AG09309 (cell line): ENCODE results near the gene EDN1.
"Not testable (repeated sequence)": the region's sequence is repeated elsewhere in the genome, so short reads cannot be mapped to it uniquely, and the experiment has no call there.

Experiments used
- DNase-seq: peaks from one replicate; pipeline ENCODE4 v3.0.0-alpha.2; 2010; ENCODE audit warnings: low read depth
- H3K4me3 ChIP-seq: 2 replicates; pipeline ENCODE4 v1.5.1; 2011; ENCODE audit warnings: mild to moderate bottlenecking, low read depth, low read length, moderate library complexity; ENCODE audit not compliant: control insufficient read depth
- TF ChIP-seq, protein P1 (sequence below): IDR thresholded peaks from 2 replicates; pipeline ENCODE4 v1.5.1; 2011; ENCODE audit warnings: mild to moderate bottlenecking, low read depth, low read length, inconsistent platforms; ENCODE audit not compliant: insufficient read depth, control insufficient read depth; ENCODE audit errors: missing control alignments

The EDN1 gene

DNA sequence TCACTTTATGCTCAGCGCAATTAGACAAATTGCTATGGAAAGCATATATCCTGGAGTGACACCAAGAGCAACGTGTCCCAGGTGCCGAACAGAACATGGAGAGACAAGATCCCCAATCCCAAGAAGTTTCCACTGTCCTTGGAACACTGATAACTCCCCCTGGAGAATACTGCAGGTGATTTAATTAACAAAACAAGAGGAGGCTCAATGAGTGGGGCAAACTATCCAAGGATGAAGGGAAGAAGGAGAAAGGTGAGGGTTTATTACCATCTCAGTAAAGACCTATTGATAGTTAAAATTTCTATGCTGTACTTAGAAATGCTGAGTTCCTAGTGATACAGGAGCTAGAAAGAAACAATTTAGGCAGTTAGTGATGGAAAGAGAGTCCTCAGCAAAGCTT, 35.7 kb downstream of the EDN1 start:
- H3K4me3 ChIP-seq: no peak overlapping the region
- TF ChIP-seq, protein P1, sequence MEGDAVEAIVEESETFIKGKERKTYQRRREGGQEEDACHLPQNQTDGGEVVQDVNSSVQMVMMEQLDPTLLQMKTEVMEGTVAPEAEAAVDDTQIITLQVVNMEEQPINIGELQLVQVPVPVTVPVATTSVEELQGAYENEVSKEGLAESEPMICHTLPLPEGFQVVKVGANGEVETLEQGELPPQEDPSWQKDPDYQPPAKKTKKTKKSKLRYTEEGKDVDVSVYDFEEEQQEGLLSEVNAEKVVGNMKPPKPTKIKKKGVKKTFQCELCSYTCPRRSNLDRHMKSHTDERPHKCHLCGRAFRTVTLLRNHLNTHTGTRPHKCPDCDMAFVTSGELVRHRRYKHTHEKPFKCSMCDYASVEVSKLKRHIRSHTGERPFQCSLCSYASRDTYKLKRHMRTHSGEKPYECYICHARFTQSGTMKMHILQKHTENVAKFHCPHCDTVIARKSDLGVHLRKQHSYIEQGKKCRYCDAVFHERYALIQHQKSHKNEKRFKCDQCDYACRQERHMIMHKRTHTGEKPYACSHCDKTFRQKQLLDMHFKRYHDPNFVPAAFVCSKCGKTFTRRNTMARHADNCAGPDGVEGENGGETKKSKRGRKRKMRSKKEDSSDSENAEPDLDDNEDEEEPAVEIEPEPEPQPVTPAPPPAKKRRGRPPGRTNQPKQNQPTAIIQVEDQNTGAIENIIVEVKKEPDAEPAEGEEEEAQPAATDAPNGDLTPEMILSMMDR: no peak

GRCh38 chr6:12327391-12327790, 37.2 kb downstream of the EDN1 start:
- DNase-seq: no peak
- no peak overlapping the region for H3K4me3 ChIP-seq
- TF ChIP-seq, protein P1: no peak

More for the DNA sequence above, 35.7 kb downstream of the EDN1 start:
- no peak for DNase-seq

DNA sequence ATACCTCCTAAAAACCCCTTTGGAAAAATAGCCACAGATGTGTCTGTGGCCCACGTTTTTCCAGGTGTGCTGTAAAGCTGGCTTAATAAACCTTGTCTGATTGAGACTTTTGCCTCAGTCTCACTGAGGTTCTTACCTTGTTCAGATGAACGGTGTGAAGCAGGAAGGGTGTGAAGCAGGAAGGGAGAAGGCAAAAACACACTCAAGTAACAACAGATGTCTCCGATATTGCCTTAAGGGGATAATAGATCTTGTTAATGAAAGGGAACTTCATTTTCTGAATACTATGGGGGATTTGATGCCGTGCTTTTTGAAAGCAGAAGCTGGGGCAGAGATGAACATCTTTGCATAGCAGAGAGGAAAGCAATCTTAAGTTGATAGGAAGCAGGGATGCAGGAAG, 37.8 kb downstream of the EDN1 start:
- TF ChIP-seq, protein P1: no peak
- no peak overlapping the region for H3K4me3 ChIP-seq
- no peak for DNase-seq

DNA sequence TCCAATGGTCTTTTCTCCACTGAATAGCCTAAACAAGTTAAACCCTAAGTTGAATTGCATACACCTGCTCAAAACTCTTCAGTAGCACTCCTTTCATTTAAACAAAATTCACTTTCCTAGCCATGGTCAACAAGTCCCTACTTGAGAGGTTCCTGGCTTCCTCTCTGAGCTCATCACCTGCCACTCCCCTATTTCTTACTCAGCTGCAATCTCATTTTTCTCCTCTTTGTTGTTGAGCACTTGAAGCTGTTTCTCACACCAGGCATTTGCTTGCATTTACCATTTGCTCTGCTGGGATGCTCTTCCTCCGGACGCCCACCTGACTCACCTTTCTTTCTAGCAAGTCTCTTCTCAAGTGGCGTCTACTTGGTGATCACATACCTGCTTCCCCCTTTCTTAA, 38.5 kb downstream of the EDN1 start:
- TF ChIP-seq, protein P1: no peak
- no peak for DNase-seq
- H3K4me3 ChIP-seq: no peak overlapping the region

DNA sequence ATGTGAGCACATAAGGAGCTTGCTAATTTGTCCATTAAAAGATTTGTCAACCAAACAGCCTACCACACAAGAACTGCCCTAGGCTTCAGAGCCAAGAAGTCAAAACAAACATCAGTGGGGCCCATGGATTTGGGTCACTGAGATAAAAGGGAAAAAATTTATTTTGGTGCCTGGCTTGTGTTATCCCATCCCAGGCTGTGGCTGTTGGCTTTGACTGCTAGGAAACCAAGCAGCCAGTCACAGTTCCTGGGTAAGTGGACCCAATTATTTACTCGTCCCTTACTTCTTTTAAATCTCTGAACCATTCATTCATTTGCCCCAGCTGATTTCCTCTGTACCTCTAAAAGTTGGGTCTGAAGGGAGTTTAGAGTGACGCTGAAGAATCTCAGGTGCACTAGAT, 41.3 kb downstream of the EDN1 start:
- TF ChIP-seq, protein P1: no peak
- DNase-seq: no peak
- no peak overlapping the region for H3K4me3 ChIP-seq

GRCh38 chr6:12331951-12332749, 42.0 kb downstream of the EDN1 start:
- TF ChIP-seq, protein P1: no peak
- no peak for DNase-seq
- H3K4me3 ChIP-seq: no peak overlapping the region

GRCh38 chr6:12332750-12333079, 42.6 kb downstream of the EDN1 start:
- DNase-seq, H3K4me3 ChIP-seq: not testable (repeated sequence)
